Lower leg skin (tissue), 4 donors: ENCODE data around the gene KRT80. TPM values are rescaled to one million over a fixed set of nuclear protein-coding genes. Genes with fewer than 3 reads are reported as not detected.

Experiments used
- DNase-seq, 2 donors: peaks; one replicate each; pipeline ENCODE4 v3.0.0-alpha.2; 2019; ENCODE audit warnings: low spot score in 2 of 2
- H3K4me3 ChIP-seq: fragments of 200-600 bp; sonication (generic); 2 replicates; pipeline ENCODE4 v1.5.1; 2017; ENCODE audit warnings: mild to moderate bottlenecking, low read depth; ENCODE audit not compliant: poor library complexity, severe bottlenecking
- CTCF ChIP-seq, 3 donors: fragments of 450-650 bp; IDR thresholded peaks; one replicate each; pipeline ENCODE4 v1.5.1; 2016; ENCODE audit warnings: antibody characterized with exemption in 3 of 3, mild to moderate bottlenecking in 3 of 3, moderate library complexity in 2 of 3
- POLR2A ChIP-seq, 2 donors: fragments of 450-650 bp; IDR thresholded peaks; one replicate each; pipeline ENCODE4 v1.6.1; 2016 to 2017; ENCODE audit warnings: antibody characterized with exemption in 2 of 2, mild to moderate bottlenecking in 1 of 2, moderate library complexity in 1 of 2
- WGBS, 2 donors: methylation state at CpG; one replicate each; pipeline ENCODE4 v1.1.5; 2018; 5-methylcytosine and 5-hydroxymethylcytosine counted together
- intact Hi-C: fragments of 100-400 bp; cut with DNase I; formaldehyde crosslinking; loops from one replicate; pipeline ENCODE4 v1.15.0; 2023; ENCODE audit warnings: low total_unique reads
- total RNA-seq, 4 donors: library from RNA; depleted of rRNA; stranded (reverse); fragments of >200 nt; gene quantifications; one replicate each; pipeline ENCODE4 v1.1.0, GENCODE V29; 2016

KRT80 gene
- total RNA-seq, 4 donors from 2014 or later: 269 to 349 (median 275) TPM

GRCh38 chr12:52210186-52210924 is 18.5 kb upstream of the KRT80 start:
- 48 to 66% methylated on average over 7 of the region's 7 CpGs for whole genome bisulfite sequencing, 2 donors
- peak; percentile 86 to 95 for DNase-seq
- no peak overlapping the region for H3K4me3 ChIP-seq
- TF ChIP-seq CTCF (IDR thresholded peaks at IDR 0.05): no peak
- no peak for TF ChIP-seq POLR2A (IDR thresholded peaks at IDR 0.05)
- intact Hi-C loops: no loop called here

DNA sequence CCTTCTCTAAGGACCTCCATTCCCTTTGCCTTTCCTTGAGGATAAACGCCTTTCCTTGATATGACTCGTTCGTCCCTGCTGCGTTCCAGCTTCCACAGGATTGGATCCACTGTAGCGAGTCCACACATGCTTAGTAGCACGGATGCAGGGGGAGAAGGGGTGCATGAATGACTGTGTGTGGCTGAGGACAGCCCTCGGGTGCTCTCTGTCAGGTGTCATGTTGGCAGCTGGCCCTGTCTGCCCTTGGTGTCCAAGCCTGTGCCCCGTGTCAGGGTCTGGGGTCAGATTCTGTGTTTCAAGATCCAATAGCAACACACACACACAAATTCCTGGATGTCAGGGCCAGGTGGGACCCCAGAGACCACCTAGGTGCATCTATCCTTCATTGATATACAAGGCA is 17.5 kb upstream of the KRT80 start:
- no peak overlapping the region for H3K4me3 ChIP-seq
- WGBS, 2 donors: 32 to 43% methylated on average over 8 of the region's 8 CpGs
- TF ChIP-seq POLR2A (IDR thresholded peaks at IDR 0.05): no peak
- no peak for TF ChIP-seq CTCF (IDR thresholded peaks at IDR 0.05)
- intact Hi-C loops: no loop called here
- peak in 1 of 2 donors; percentile 86 for DNase-seq

GRCh38 chr12:52208424-52209165 is 16.8 kb upstream of the KRT80 start:
- H3K4me3 ChIP-seq: no peak overlapping the region
- TF ChIP-seq POLR2A (IDR thresholded peaks at IDR 0.05): no peak
- no peak for TF ChIP-seq CTCF (IDR thresholded peaks at IDR 0.05)
- DNase-seq: peak in 1 of 2 donors; percentile 84
- intact Hi-C loops: no loop called here
- WGBS, 2 donors: 44 to 55% methylated on average over 18 of the region's 18 CpGs

DNA sequence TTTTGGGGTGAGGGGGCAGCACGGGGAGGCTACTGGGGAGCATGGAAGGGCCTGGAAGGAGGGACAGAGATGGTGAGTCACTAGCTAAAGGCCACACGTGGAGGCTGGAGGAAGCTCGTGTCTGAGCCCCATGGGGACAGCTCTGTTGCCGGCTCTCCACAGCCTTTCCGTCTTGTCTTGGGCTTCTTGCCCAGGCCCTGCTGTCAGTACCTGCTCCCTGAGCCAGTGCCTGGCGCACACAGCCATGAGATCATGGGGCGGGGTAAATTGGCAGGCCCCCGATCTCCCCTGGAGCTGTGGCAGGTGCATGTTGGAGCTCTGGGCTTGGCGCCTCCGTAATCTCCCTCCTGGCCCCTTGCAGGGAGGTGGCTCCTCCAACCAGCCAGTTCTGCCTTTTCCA is 16.1 kb upstream of the KRT80 start:
- 14 to 19% methylated on average over 10 of the region's 10 CpGs for WGBS, 2 donors
- intact Hi-C loops: no loop called here
- TF ChIP-seq POLR2A (IDR thresholded peaks at IDR 0.05) (no peak), CTCF (IDR thresholded peaks at IDR 0.05) (no peak)
- peak; percentile 78 to 95 for DNase-seq
- no peak overlapping the region for H3K4me3 ChIP-seq

DNA sequence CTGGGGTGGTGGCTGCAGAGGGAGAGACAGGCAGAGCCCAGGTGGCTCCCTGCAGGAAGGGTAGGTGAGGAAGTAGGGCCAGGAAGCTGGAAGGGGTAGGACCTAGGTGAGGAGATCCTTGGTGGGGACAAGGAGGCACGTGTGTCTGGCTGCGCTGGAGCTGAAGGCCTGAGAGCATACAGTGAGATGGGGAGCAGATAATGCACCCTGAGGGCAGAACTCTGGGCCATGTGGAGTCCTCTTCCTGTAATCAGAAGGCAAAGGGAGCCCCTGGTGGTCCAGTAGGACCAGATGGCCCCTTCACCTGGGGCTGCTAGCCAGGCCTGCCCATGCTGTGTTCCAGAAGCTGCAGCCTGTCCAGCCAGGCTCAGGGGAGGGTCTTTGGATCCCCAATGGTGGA is 15.3 kb upstream of the KRT80 start:
- TF ChIP-seq POLR2A (IDR thresholded peaks at IDR 0.05) (no peak), CTCF (IDR thresholded peaks at IDR 0.05) (no peak)
- peak in 1 of 2 donors; percentile 82 for DNase-seq
- intact Hi-C loops: no loop called here

More for the DNA sequence above, 15.3 kb upstream of the KRT80 start:
- WGBS, 2 donors: 61 to 78% methylated on average over 2 of the region's 2 CpGs
- no peak overlapping the region for H3K4me3 ChIP-seq
